Ovary (tissue), 9 donors: ENCODE measurements around the gene TRABD. TPM values are rescaled to one million over a fixed set of nuclear protein-coding genes. Genes with fewer than 3 reads are reported as not detected.
A peak's percentile ranks its signal among the peaks of the same experiment; 100 is the strongest.

ENCODE experiments used
- DNase-seq, 5 donors: peaks; one replicate each; pipeline ENCODE4 v3.0.0-alpha.2; 2019 to 2020
- H3K27ac ChIP-seq, 2 donors: fragments of 200-600 bp; one replicate each; pipeline versions ENCODE4 v1.5.1 to v1.8.0; 2019 to 2022
- H3K27me3 ChIP-seq: fragments of 200-600 bp; one replicate; pipeline ENCODE4 v1.8.0; 2022
- H3K36me3 ChIP-seq: fragments of 200-600 bp; sonication (generic); one replicate; pipeline ENCODE4 v1.5.1; 2019
- H3K4me1 ChIP-seq: one replicate; pipeline ENCODE4 v1.8.1; 2013; ENCODE audit warnings: mild to moderate bottlenecking, moderate library complexity; ENCODE audit not compliant: insufficient read depth
- H3K4me3 ChIP-seq: fragments of 200-600 bp; sonication (generic); one replicate; pipeline ENCODE4 v1.5.1; 2017
- H3K9me3 ChIP-seq, 2 donors: fragments of 200-600 bp in 1 of 2; sonication (generic) in 1 of 2; one replicate each; pipeline versions ENCODE4 v1.5.1 to v1.8.1; 2013 to 2019; ENCODE audit warnings: mild to moderate bottlenecking in 1 of 2, moderate library complexity in 1 of 2
- EP300 ChIP-seq: sonication (generic); formaldehyde crosslinking; IDR thresholded peaks from one replicate; pipeline ENCODE4 v1.6.1; 2017; ENCODE audit warnings: antibody characterized with exemption
- POLR2A ChIP-seq: fragments of 450-650 bp; IDR thresholded peaks from one replicate; pipeline ENCODE4 v1.6.1; 2017; ENCODE audit warnings: antibody characterized with exemption, mild to moderate bottlenecking, moderate library complexity
- WGBS, 3 donors: extraction: QIAGEN DNeasy Blood & Tissue Kit in 1 of 3; methylation state at CpG; one replicate each; pipeline versions ENCODE4 v1.1.5 to v1.1.7; 2013 to 2017; 5-methylcytosine and 5-hydroxymethylcytosine counted together
- intact Hi-C, 4 donors: fragments of 100-400 bp; cut with DNase I; formaldehyde crosslinking; loops; one replicate each; pipeline versions ENCODE4 v1.11.0 to v1.15.1; 2022 to 2023
- polyA plus RNA-seq, 2 donors: library from polyadenylated mRNA; stranded (reverse); fragments of 200-250 nt in 1 of 2; fragments of 350-450 nt in 1 of 2; fragmentation: Illumina TruSeq in 1 of 2; extraction: RNeasy Lipid Tissue Mini Kit (QIAGEN cat#74804) in 1 of 2; gene quantifications; one replicate each; pipeline ENCODE4 v1.2.3, GENCODE V29; 2013 to 2014
- total RNA-seq, 7 donors: library from RNA; depleted of rRNA in 2 of 7; stranded (reverse); fragments of >200 nt in 2 of 7; fragmentation: NEBNext Ultra II Directional in 3 of 7; extraction: Animal tissue kit (Norgen Biotek cat#: 25700) in 3 of 7; gene quantifications; one replicate each; pipeline versions ENCODE4 v1.1.0 to v1.2.4, GENCODE V29; 2016 to 2023
- TF ChIP-seq, protein P1 (sequence below), 3 donors: fragments of 450-650 bp in 2 of 3; fragments of 200-600 bp in 1 of 3; IDR thresholded peaks; one replicate each; pipeline versions ENCODE4 v1.5.1 to v1.8.0; 2016 to 2022; ENCODE audit warnings: antibody characterized with exemption in 3 of 3, mild to moderate bottlenecking in 1 of 3
- donor health status: DM: no; HTN: no; CAD: no; lungs with moderate emphysema.
- donor health status: DM: no; HTN: no; CAD: no.
- donor health status: Bipolar disorder and iron deficiency.
- donor health status: DM: yes; HTN: yes; CAD: no.
- donor health status: DM: no; HTN: no; CAD: no.
- donor health status: DM: yes; HTN: yes; CAD: no.

Gene TRABD
- total and polyA plus RNA-seq, 9 donors = 0.58 to 35.2 (median 26.1) TPM

DNA sequence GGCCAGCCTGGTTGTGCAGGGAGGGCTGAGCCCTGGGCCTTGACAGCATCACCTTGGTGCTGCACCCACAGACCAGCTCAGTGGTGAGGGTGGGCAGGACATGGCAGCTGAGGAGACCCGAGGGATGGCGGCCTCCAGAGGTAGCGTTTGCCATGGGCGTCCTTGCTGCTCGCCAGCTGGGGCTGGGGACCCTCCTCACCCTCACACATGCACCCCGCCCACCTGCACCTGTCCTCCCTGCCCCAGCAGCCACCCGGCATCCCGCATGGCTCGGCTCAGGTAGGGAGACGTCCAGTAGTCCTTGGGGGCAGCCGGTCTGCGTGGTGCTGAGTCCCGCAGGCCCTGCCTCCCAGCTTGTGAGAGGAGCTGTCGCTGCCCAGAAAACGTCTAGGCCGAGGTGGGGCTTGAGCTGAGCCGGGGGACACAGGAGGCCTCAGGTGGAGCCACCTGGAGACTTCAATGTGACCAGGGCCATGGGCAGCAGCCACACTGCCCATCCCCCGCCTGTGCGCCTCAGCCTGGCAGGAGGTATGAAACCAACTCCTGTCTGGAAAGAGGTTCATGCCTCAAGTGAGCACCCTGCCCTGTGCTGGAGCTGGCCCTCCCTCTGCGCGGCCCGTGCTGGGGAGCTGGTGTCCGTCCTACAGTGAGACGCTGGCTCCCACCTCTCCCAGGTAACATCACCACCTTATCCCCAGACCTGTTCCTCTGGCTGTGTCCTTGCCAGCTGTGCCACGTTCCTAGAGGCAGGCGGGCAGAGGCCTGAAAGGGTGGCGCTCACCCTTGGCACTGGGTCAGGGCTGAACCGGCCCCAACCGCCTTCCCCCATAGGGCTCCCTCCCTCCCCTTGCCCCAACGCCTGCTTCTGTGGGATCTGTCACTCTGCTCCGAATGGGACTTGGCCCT is 3.3 kb upstream of the TRABD start:
- intact Hi-C loops = no loop called here
- Histone ChIP-seq H3K9me3 (no peaks in the 10 kb centered on the region), H3K4me3 (no peak overlapping the region), H3K27ac (no peak overlapping the region), H3K4me1 (peaks cover 9% of the 10 kb centered on the region), H3K27me3 (no peaks in the 10 kb centered on the region), H3K36me3 (no peaks in the 10 kb centered on the region)
- TF ChIP-seq, protein P1, sequence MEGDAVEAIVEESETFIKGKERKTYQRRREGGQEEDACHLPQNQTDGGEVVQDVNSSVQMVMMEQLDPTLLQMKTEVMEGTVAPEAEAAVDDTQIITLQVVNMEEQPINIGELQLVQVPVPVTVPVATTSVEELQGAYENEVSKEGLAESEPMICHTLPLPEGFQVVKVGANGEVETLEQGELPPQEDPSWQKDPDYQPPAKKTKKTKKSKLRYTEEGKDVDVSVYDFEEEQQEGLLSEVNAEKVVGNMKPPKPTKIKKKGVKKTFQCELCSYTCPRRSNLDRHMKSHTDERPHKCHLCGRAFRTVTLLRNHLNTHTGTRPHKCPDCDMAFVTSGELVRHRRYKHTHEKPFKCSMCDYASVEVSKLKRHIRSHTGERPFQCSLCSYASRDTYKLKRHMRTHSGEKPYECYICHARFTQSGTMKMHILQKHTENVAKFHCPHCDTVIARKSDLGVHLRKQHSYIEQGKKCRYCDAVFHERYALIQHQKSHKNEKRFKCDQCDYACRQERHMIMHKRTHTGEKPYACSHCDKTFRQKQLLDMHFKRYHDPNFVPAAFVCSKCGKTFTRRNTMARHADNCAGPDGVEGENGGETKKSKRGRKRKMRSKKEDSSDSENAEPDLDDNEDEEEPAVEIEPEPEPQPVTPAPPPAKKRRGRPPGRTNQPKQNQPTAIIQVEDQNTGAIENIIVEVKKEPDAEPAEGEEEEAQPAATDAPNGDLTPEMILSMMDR (IDR thresholded peaks at IDR 0.05) = no peak
- WGBS, 3 donors = 85 to 87% (median 87%) methylated on average over 28 to 31 of the region's 31 CpGs
- peak; percentile 12 to 47 (median 43) for DNase-seq

DNA sequence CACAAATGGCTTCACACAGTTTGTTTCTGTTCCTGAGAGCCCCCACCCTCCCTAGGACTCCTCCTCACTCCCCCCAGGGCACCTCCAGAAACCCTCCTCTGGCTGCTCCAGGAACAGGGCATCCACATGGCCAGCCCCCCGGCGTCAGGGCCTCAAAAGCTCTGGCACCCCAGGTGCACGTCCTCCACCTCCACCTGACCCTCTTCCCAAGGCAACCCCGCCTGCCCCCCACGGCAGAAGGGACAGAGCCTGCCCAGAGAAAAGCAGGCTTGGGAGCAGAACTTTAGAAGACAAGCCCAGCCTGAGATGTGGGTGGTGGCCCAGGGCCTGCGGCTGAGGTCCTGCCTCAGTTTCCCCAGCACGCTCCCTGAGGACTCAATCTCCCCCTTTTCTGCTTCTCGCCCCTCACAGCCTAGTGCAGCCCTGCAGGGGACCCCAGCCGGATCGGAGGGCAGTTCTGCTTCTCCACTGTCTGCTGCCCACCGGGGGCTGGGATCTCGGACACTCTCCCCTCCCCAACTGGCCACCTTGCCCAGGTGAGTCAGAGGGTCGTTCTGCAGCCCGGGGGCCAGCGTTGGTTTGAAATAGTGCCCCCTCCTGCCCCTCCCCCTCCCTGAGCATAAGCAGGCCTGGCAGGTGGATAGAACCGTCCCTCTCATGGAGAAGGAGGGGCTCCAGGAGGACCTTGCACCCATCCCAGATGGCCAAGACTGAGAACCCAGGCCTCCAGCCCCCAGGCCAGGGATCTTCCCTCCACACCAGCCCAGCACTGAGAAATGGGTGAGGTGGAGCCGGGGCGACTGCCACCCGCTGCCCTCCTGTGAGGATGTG is 2.4 kb upstream of the TRABD start:
- peak overlapping the region in 1 of 2 donors; percentile 0 for H3K27ac ChIP-seq

DNA sequence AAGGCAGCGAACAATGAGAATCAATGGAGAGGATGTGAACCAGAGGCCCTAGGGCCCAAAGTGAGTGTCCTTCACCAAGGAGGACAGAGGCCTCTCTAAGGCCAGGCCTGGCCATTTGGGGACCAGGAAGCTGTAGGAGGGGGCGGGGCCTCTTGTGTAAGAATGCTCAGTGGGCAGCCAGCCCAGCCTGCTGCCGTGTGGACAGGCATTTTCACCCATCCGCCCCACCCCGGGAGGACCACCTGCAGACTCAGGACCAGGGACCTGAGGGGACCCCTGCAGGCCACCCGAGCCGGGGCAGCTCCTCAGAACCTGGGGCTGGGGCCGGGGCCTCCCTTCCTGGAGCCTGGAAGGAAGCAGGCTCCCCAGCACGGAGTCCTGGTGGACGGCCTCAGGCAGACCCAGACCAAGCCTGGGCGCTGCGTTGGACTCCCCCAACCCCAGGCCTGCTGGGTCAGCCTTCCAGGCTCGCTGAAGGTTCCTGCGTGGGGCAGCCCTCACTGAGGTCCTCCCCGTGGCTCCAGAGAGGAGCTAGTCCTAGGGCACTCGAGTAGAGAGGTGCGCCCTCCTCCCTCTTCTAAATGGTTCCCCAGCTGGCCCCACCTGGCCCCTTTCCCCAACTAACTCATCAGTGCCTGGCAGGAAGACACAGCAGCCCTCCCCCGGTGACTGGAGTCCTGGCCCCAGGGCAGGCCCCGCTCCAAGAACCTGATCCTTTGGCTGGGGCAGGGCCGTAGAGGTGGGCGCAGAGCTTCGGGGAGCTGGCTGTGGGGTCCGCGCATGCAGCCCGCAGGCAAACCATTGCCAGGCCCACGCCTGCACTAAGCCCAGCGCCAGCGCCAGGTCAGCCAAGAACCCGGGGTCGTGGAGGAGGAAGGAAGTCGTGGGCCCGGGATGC is 1.5 kb upstream of the TRABD start:
- Histone ChIP-seq H3K4me3 (peak overlapping the region; percentile 64), H3K36me3 (no peaks in the 10 kb centered on the region), H3K4me1 (peaks cover 9% of the 10 kb centered on the region), H3K9me3 (no peaks in the 10 kb centered on the region), H3K27ac (peak overlapping the region in 1 of 2 donors; percentile 0), H3K27me3 (no peaks in the 10 kb centered on the region)
- intact Hi-C loops = no loop called here
- peak; percentile 79 to 88 (median 84) for DNase-seq
- no peak for TF ChIP-seq POLR2A
- TF ChIP-seq, protein P1 (IDR thresholded peaks at IDR 0.05) = no peak
- TF ChIP-seq EP300 = no peak
- 18 to 20% (median 19%) methylated on average over 13 to 32 of the region's 32 CpGs for WGBS, 3 donors

More for the DNA sequence above, 2.4 kb upstream of the TRABD start:
- no peaks in the 10 kb centered on the region for H3K27me3 ChIP-seq
- intact Hi-C loops = no loop called here
- H3K4me3 ChIP-seq = no peak overlapping the region
- no peaks in the 10 kb centered on the region for H3K36me3 ChIP-seq
- peaks cover 9% of the 10 kb centered on the region for H3K4me1 ChIP-seq
- DNase-seq = peak in 4 of 5 donors; percentile 21 to 49 (median 44)
- WGBS, 3 donors = 81 to 84% (median 82%) methylated on average over 19 of the region's 19 CpGs
- TF ChIP-seq EP300 (no peak), POLR2A (no peak)
- TF ChIP-seq, protein P1 (IDR thresholded peaks at IDR 0.05) = no peak
- H3K9me3 ChIP-seq = no peaks in the 10 kb centered on the region

DNA sequence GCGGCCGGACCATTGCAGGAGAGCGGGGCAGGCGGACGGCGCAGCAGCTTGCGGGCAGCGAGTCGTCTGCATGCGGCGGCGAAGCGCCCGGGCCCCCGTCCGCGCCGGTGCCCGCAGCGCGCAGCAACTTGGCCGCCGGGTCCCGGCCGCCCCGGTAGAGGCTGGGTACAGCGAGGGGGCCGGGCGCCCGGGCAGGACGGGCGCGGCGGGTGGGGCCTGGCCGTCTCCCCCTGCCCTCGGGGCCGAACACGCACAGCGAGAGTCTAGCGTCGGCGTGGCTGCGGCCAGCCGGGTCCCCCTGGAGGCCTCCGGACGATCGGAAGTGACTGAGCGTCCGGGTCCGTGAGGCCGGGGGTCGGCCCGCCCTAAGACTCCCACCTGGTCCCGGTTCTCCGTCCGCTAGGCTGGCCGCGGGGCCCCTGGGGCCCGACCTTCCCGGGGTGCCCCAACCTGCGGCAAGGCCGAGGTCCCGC is 775 bp upstream of the TRABD start:
- 1 to 4% (median 4%) methylated on average over 36 to 63 of the region's 63 CpGs for WGBS, 3 donors
- intact Hi-C loops = no loop called here
- Histone ChIP-seq H3K36me3 (no peaks in the 10 kb centered on the region), H3K27ac (peak overlapping the region in 1 of 2 donors; percentile 25), H3K9me3 (no peaks in the 10 kb centered on the region), H3K27me3 (no peaks in the 10 kb centered on the region), H3K4me3 (peak overlapping the region; percentile 64), H3K4me1 (peaks cover 10% of the 10 kb centered on the region)
- peak in 1 of 5 donors; percentile 63 for DNase-seq
- TF ChIP-seq EP300 = no peak
